Tibial nerve (tissue), 4 donors: Measurements from ENCODE around the gene MYRIP. TPM values are rescaled to one million over a fixed set of nuclear protein-coding genes. Genes with fewer than 3 reads are reported as not detected.

ENCODE experiments used
- DNase-seq, 2 donors: peaks; one replicate each; pipeline ENCODE4 v3.0.0-alpha.2; 2019; ENCODE audit warnings: low spot score in 2 of 2
- H3K27ac ChIP-seq, 4 donors: fragments of 200-600 bp; sonication (generic) in 3 of 4; one replicate each; pipeline ENCODE4 v1.5.1; 2017 to 2019; ENCODE audit warnings: mild to moderate bottlenecking in 1 of 4
- H3K27me3 ChIP-seq, 2 donors: fragments of 200-600 bp; sonication (generic) in 1 of 2; one replicate each; pipeline versions ENCODE4 v1.5.1 to v1.6.0; 2017 to 2019
- H3K36me3 ChIP-seq, 3 donors: fragments of 200-600 bp; sonication (generic); one replicate each; pipeline ENCODE4 v1.5.1; 2018 to 2019
- H3K4me1 ChIP-seq, 4 donors: fragments of 200-600 bp; sonication (generic) in 3 of 4; one replicate each; pipeline ENCODE4 v1.5.1; 2017 to 2019
- H3K4me3 ChIP-seq, 4 donors: fragments of 200-600 bp; sonication (generic) in 3 of 4; one replicate each; pipeline ENCODE4 v1.5.1; 2017 to 2019; ENCODE audit warnings: mild to moderate bottlenecking in 1 of 4, moderate library complexity in 1 of 4
- H3K9me3 ChIP-seq, 4 donors: fragments of 200-600 bp; sonication (generic) in 3 of 4; one replicate each; pipeline ENCODE4 v1.5.1; 2017 to 2019
- CTCF ChIP-seq, 5 experiments: fragments of 200-600 bp in 3 of 5; fragments of 450-650 bp in 2 of 5; sonication (generic) in 3 of 5; IDR thresholded peaks; one replicate each; pipeline ENCODE4 v1.5.1; 2016 to 2019; ENCODE audit warnings: antibody characterized with exemption in 5 of 5, mild to moderate bottlenecking in 3 of 5, moderate library complexity in 2 of 5
- EP300 ChIP-seq, 2 donors: sonication (generic); formaldehyde crosslinking; IDR thresholded peaks; one replicate each; pipeline ENCODE4 v1.6.1; 2017; ENCODE audit warnings: antibody characterized with exemption in 2 of 2, mild to moderate bottlenecking in 1 of 2
- POLR2A ChIP-seq, 2 donors: fragments of 450-650 bp; IDR thresholded peaks; one replicate each; pipeline ENCODE4 v1.6.1; 2017; ENCODE audit warnings: antibody characterized with exemption in 2 of 2, mild to moderate bottlenecking in 2 of 2, moderate library complexity in 2 of 2
- WGBS, 2 donors: methylation state at CpG; one replicate each; pipeline ENCODE4 v1.1.5; 2018; 5-methylcytosine and 5-hydroxymethylcytosine counted together
- total RNA-seq, 4 donors: library from RNA; depleted of rRNA; stranded (reverse); fragments of >200 nt; gene quantifications; one replicate each; pipeline ENCODE4 v1.1.0, GENCODE V29; 2016

Gene MYRIP
- total RNA-seq, 4 donors from 2014 or later: 2.9 to 12.0 (median 9.9) TPM

- TF ChIP-seq POLR2A (IDR thresholded peaks at IDR 0.05): no peak
- no peak for TF ChIP-seq CTCF (IDR thresholded peaks at IDR 0.05)
- peak; percentile 55 to 63 for TF ChIP-seq EP300 (IDR thresholded peaks at IDR 0.05)
- DNase-seq: peak in 1 of 2 donors; percentile 20
- 39 to 53% methylated on average over 5 of the region's 5 CpGs for WGBS, 2 donors
These were observed 151.2 kb downstream of the MYRIP start for GRCh38 chr3:39960515-39961191.

GRCh38 chr3:39961230-39961629, 151.8 kb downstream of the MYRIP start:
- no peaks in the 10 kb centered on the region for H3K9me3 ChIP-seq
- H3K27ac ChIP-seq: peak overlapping the region in 3 of 4 donors; percentile 1 to 78 (median 73)

More at GRCh38 chr3:39960515-39961191, 151.2 kb downstream of the MYRIP start:
- H3K9me3 ChIP-seq: no peaks in the 10 kb centered on the region
- peak overlapping the region in 2 of 4 donors; percentile 73 to 78 for H3K27ac ChIP-seq
- H3K36me3 ChIP-seq: no peaks in the 10 kb centered on the region
- H3K4me3 ChIP-seq: no peak overlapping the region
- peaks cover 0 to 39% (median 14%) of the 10 kb centered on the region in 4 donors for H3K4me1 ChIP-seq
- H3K27me3 ChIP-seq: no peaks in the 10 kb centered on the region

GRCh38 chr3:39962581-39962980, 153.2 kb downstream of the MYRIP start:
- H3K4me3 ChIP-seq: no peak overlapping the region
- WGBS, 2 donors: 72 to 76% methylated on average over 1 of the region's 1 CpG
- no peaks in the 10 kb centered on the region for H3K36me3 ChIP-seq
- H3K4me1 ChIP-seq: peaks cover 0 to 39% (median 14%) of the 10 kb centered on the region in 4 donors
- H3K27me3 ChIP-seq: no peaks in the 10 kb centered on the region
- no peaks in the 10 kb centered on the region for H3K9me3 ChIP-seq
- H3K27ac ChIP-seq: peak overlapping the region in 2 of 4 donors; percentile 73 to 78
- peak in 1 of 2 donors; percentile 32 for DNase-seq
- TF ChIP-seq EP300 (IDR thresholded peaks at IDR 0.05) (no peak), POLR2A (IDR thresholded peaks at IDR 0.05) (no peak), CTCF (IDR thresholded peaks at IDR 0.05) (no peak)

More at GRCh38 chr3:39961230-39961629, 151.8 kb downstream of the MYRIP start:
- Histone ChIP-seq H3K27me3 (no peaks in the 10 kb centered on the region), H3K4me1 (peaks cover 0 to 39% (median 14%) of the 10 kb centered on the region in 4 donors), H3K4me3 (no peak overlapping the region), H3K36me3 (no peaks in the 10 kb centered on the region)
- no peak for DNase-seq
- peak in 1 of 2 donors; percentile 15 for TF ChIP-seq EP300 (IDR thresholded peaks at IDR 0.05)
- TF ChIP-seq CTCF (IDR thresholded peaks at IDR 0.05): no peak
- TF ChIP-seq POLR2A (IDR thresholded peaks at IDR 0.05): no peak
- 59 to 63% methylated on average over 4 of the region's 4 CpGs for WGBS, 2 donors

- H3K27ac ChIP-seq: no peak overlapping the region
- no peak for TF ChIP-seq EP300 (IDR thresholded peaks at IDR 0.05)
- no peak for TF ChIP-seq CTCF (IDR thresholded peaks at IDR 0.05)
- no peak for TF ChIP-seq POLR2A (IDR thresholded peaks at IDR 0.05)
- no peaks in the 10 kb centered on the region for H3K36me3 ChIP-seq
- DNase-seq: no peak
- H3K4me3 ChIP-seq: no peak overlapping the region
- peaks cover 0 to 30% (median 13%) of the 10 kb centered on the region in 4 donors for H3K4me1 ChIP-seq
- peaks cover 0 to 8% (median 0%) of the 10 kb centered on the region in 4 donors for H3K9me3 ChIP-seq
- H3K27me3 ChIP-seq: no peaks in the 10 kb centered on the region
These were observed 156.1 kb downstream of the MYRIP start for GRCh38 chr3:39965461-39965860.

GRCh38 chr3:39965997-39966396, 156.6 kb downstream of the MYRIP start:
- Histone ChIP-seq H3K4me3 (no peak overlapping the region), H3K36me3 (no peaks in the 10 kb centered on the region), H3K4me1 (peaks cover 0 to 25% (median 11%) of the 10 kb centered on the region in 4 donors), H3K9me3 (peaks cover 0 to 8% (median 0%) of the 10 kb centered on the region in 4 donors), H3K27ac (no peak overlapping the region), H3K27me3 (no peaks in the 10 kb centered on the region)
- 69% methylated on average over 2 of the region's 2 CpGs for WGBS, 2 donors
- DNase-seq: no peak
- TF ChIP-seq CTCF (IDR thresholded peaks at IDR 0.05) (no peak), POLR2A (IDR thresholded peaks at IDR 0.05) (no peak), EP300 (IDR thresholded peaks at IDR 0.05) (no peak)
